K562 (cell line): ENCODE data around the gene IGFBP4. TPM values are rescaled to one million over a fixed set of nuclear protein-coding genes. Genes with fewer than 3 reads are reported as not detected.

ENCODE experiments used
- ATAC-seq: fragments of 200-7000 bp; cut with Tn5 transposase; 3 replicates; pipeline ENCODE4 v1.9.1; 2020; ENCODE audit warnings: moderate library complexity
- BruUV-seq: library from RNA; stranded (reverse); fragments of 400-500 nt; replicated peaks from 2 replicates; lab custom pipeline; 2021; lab: Mats Ljungman, UMichigan
- CTCF ChIA-PET: fragments of 300-600 bp; formaldehyde crosslinking; extraction: SDS; loops from one replicate; lab custom pipeline; 2021; ENCODE audit warnings: low intra/inter-chr PET ratio; lab: Yijun Ruan, JAX
- POLR2A ChIA-PET: fragments of 300-600, 350-650 bp; sonication (Branson Sonifier 250); formaldehyde crosslinking; extraction: SDS; loops from one replicate; lab custom pipeline; 2021; ENCODE audit warnings: antibody characterized with exemption, inconsistent platforms; lab: Yijun Ruan, JAX
- DNase-seq, 4 experiments: peaks; one replicate each; pipeline versions ENCODE4 v3.0.0 to v3.0.0-alpha.2; 2011 to 2018; ENCODE audit warnings: low spot score in 3 of 4, mixed read lengths in 3 of 4; ENCODE audit errors: extremely low read depth in 1 of 4
- FAIRE-seq: peaks from 2 replicates; lab custom pipeline; 2011; peaks lifted over from hg19 to GRCh38; lab: Jason Lieb, UNC
- H2AFZ ChIP-seq: 2 replicates; pipeline ENCODE4 v1.6.0; 2011; ENCODE audit warnings: low read depth, low read length, control low read depth, inconsistent platforms
- H3K27ac ChIP-seq: fragments of 200-600 bp; 3 replicates; pipeline ENCODE4 v1.8.0; 2011; ENCODE audit warnings: low read depth, mild to moderate bottlenecking, control low read depth, inconsistent platforms, low read length, moderate library complexity, mixed read lengths; ENCODE audit errors: extremely low read depth
- H3K27me3 ChIP-seq, 2 experiments: fragments of 300-600 bp in 1 of 2; 2 replicates in 1 of 2; 3 replicates in 1 of 2; pipeline versions ENCODE4 v1.6.0 to v1.8.0; 2011; ENCODE audit warnings: inconsistent platforms in 2 of 2, low read length in 2 of 2, mild to moderate bottlenecking in 1 of 2, mixed read lengths in 1 of 2, moderate library complexity in 1 of 2; ENCODE audit not compliant: control insufficient read depth in 2 of 2, insufficient read depth in 2 of 2
- H3K36me3 ChIP-seq: fragments of 300-600 bp; 3 replicates; pipeline ENCODE4 v1.8.0; 2011; ENCODE audit warnings: mild to moderate bottlenecking, low read length, inconsistent platforms; ENCODE audit not compliant: control insufficient read depth, insufficient read depth
- H3K4me1 ChIP-seq, 2 experiments: fragments of 200-600 bp in 1 of 2; replicated peaks in 1 of 2; 2 replicates in 1 of 2; 3 replicates in 1 of 2; pipeline versions ENCODE4 v1.5.1 to v1.8.0; 2011; ENCODE audit warnings: inconsistent platforms in 2 of 2, low read length in 2 of 2, mild to moderate bottlenecking in 1 of 2, mixed read lengths in 1 of 2, moderate library complexity in 1 of 2; ENCODE audit not compliant: control insufficient read depth in 2 of 2, insufficient read depth in 2 of 2
- H3K4me2 ChIP-seq: 2 replicates; pipeline ENCODE4 v1.6.1; 2011; ENCODE audit warnings: low read length, control low read depth, inconsistent platforms, mixed read lengths; ENCODE audit not compliant: insufficient read depth
- H3K4me3 ChIP-seq: fragments of 200-600 bp; sonication (generic), shearing (Covaris generic); 2 replicates; pipeline ENCODE4 v1.5.1; 2016; ENCODE audit warnings: control low read depth, inconsistent platforms
- H3K79me2 ChIP-seq: fragments of 200-600 bp; 3 replicates; pipeline ENCODE4 v1.8.0; 2011; ENCODE audit warnings: low read length, inconsistent platforms; ENCODE audit not compliant: control insufficient read depth, insufficient read depth
- H3K9ac ChIP-seq, 2 experiments: 2 replicates each; pipeline versions ENCODE4 v1.6.0 to v1.6.1; 2011; ENCODE audit warnings: low read depth in 2 of 2, low read length in 2 of 2, control low read depth in 1 of 2, inconsistent platforms in 1 of 2, mild to moderate bottlenecking in 1 of 2, mixed read lengths in 1 of 2; ENCODE audit not compliant: insufficient read depth in 1 of 2
- H3K9me1 ChIP-seq: one replicate; pipeline ENCODE4 v1.6.0; 2011; ENCODE audit warnings: inconsistent platforms, mild to moderate bottlenecking, low read length, moderate library complexity; ENCODE audit not compliant: control insufficient read depth, insufficient read depth
- H3K9me3 ChIP-seq: replicated peaks from 2 replicates; pipeline ENCODE4 v1.5.1; 2011; ENCODE audit warnings: low read depth, low read length, inconsistent platforms; ENCODE audit not compliant: control insufficient read depth, insufficient read depth
- H4K20me1 ChIP-seq: replicated peaks from 2 replicates; pipeline ENCODE4 v1.6.1; 2011; ENCODE audit warnings: low read length, inconsistent platforms, mixed read lengths; ENCODE audit not compliant: control insufficient read depth, insufficient read depth
- ARNT ChIP-seq, 2 experiments: fragments of 450-650 bp; IDR thresholded peaks; 2 replicates each; pipeline ENCODE4 v1.6.1; 2016; ENCODE audit warnings: mild to moderate bottlenecking in 1 of 2
- CC2D1A ChIP-seq: fragments of 450-650 bp; IDR thresholded peaks from 2 replicates; pipeline ENCODE4 v1.6.1; 2017; ENCODE audit warnings: mild to moderate bottlenecking
- ETS2 ChIP-seq: IDR thresholded peaks from 2 replicates; pipeline ENCODE4 v1.6.1; 2016; ENCODE audit warnings: borderline replicate concordance, missing genetic modification characterization, mild to moderate bottlenecking, moderate library complexity, missing compliant biosample characterization; ENCODE audit not compliant: poor library complexity, severe bottlenecking
- MAFF ChIP-seq: IDR thresholded peaks from 2 replicates; pipeline ENCODE4 v1.6.1; 2012; ENCODE audit warnings: low read length, improper control_type of control experiment
- NBN ChIP-seq: fragments of 450-650 bp; IDR thresholded peaks from 2 replicates; pipeline ENCODE4 v1.6.1; 2016; ENCODE audit warnings: low read depth, mild to moderate bottlenecking
- NEUROD1 ChIP-seq: fragments of 150-350 bp; IDR thresholded peaks from 2 replicates; pipeline ENCODE4 v1.6.1; 2014; ENCODE audit warnings: borderline replicate concordance, low read length, low read depth; ENCODE audit not compliant: partially characterized antibody
- NFIC ChIP-seq: fragments of 450-650 bp; IDR thresholded peaks from 2 replicates; pipeline ENCODE4 v1.6.1; 2017; ENCODE audit warnings: mild to moderate bottlenecking, inconsistent platforms
- NR3C1 ChIP-seq: sonication (generic); formaldehyde crosslinking; IDR thresholded peaks from 2 replicates; pipeline ENCODE4 v1.8.1; 2022; ENCODE audit warnings: missing genetic modification reagents
- SNIP1 ChIP-seq: fragments of 450-650 bp; IDR thresholded peaks from 2 replicates; pipeline ENCODE4 v1.7.1; 2017; ENCODE audit warnings: low read depth, mild to moderate bottlenecking
- STAT5B ChIP-seq: fragments of 250-450 bp; sonication (Bioruptor Pico); IDR thresholded peaks from 2 replicates; pipeline ENCODE4 v1.8.0; 2021; ENCODE audit warnings: mild to moderate bottlenecking, inconsistent platforms
- ZNF232 ChIP-seq: sonication (generic); formaldehyde crosslinking; IDR thresholded peaks from 2 replicates; pipeline ENCODE4 v1.8.0; 2022; ENCODE audit warnings: mild to moderate bottlenecking, missing genetic modification reagents
- WGBS: fragments of 100-300 bp; shearing (Covaris generic); methylation state at CpG from one replicate; pipeline ENCODE4 v1.1.6; 2016; ENCODE audit warnings: low coverage, mixed read lengths; ENCODE audit not compliant: insufficient coverage; ENCODE audit errors: missing lambda C conversion rate; 5-methylcytosine and 5-hydroxymethylcytosine counted together
- in situ Hi-C: fragments of 300-500 bp; cut with MboI; formaldehyde crosslinking; loops from 4 replicates; pipeline ENCODE4 v1.15.0; 2018; ENCODE audit warnings: inconsistent platforms, mixed read lengths
- intact Hi-C: fragments of 100-400 bp; cut with micrococcal nuclease; formaldehyde crosslinking; loops from 2 replicates; pipeline ENCODE4 v1.14.2; 2022
- polyA plus RNA-seq, 8 experiments: library from polyadenylated mRNA; depleted of rRNA in 4 of 8; stranded (reverse) in 5 of 8; unstranded in 3 of 8; fragments of >200 nt; fragmentation: Nextera tagmentation in 2 of 8; fragmentation: Illumina TruSeq in 1 of 8; extraction: Ambion mirVana in 2 of 8; extraction: Trizol in 1 of 8; gene quantifications; 2 replicates each; pipeline versions ENCODE4 v1.2.1 to v1.2.3, GENCODE V29; 2011 to 2014; ENCODE audit warnings: inconsistent platforms in 1 of 8, missing spikeins in 1 of 8
- total RNA-seq, 7 experiments: library from RNA; depleted of rRNA in 6 of 7; stranded (reverse); fragments of >200 nt in 6 of 7; fragmentation: Illumina TruSeq in 2 of 7; extraction: Trizol in 2 of 7; gene quantifications; 2 replicates each; pipeline versions ENCODE4 v1.2.1 to v1.2.3, GENCODE V29; 2011 to 2021; ENCODE audit warnings: low replicate concordance in 1 of 7
- TF ChIP-seq, protein P1 (sequence below): IDR thresholded peaks from 2 replicates; pipeline ENCODE4 v1.6.1; 2011; ENCODE audit warnings: borderline replicate concordance, low read depth, mild to moderate bottlenecking, moderate library complexity, low read length; ENCODE audit not compliant: insufficient read depth, poor library complexity, severe bottlenecking

The IGFBP4 gene
- total and polyA plus RNA-seq, 9 of the 15 experiments (the other 6 are each of a cell fraction or from before 2014, with no cell fraction given): 8.8 to 99.8 (median 18.6) TPM

DNA sequence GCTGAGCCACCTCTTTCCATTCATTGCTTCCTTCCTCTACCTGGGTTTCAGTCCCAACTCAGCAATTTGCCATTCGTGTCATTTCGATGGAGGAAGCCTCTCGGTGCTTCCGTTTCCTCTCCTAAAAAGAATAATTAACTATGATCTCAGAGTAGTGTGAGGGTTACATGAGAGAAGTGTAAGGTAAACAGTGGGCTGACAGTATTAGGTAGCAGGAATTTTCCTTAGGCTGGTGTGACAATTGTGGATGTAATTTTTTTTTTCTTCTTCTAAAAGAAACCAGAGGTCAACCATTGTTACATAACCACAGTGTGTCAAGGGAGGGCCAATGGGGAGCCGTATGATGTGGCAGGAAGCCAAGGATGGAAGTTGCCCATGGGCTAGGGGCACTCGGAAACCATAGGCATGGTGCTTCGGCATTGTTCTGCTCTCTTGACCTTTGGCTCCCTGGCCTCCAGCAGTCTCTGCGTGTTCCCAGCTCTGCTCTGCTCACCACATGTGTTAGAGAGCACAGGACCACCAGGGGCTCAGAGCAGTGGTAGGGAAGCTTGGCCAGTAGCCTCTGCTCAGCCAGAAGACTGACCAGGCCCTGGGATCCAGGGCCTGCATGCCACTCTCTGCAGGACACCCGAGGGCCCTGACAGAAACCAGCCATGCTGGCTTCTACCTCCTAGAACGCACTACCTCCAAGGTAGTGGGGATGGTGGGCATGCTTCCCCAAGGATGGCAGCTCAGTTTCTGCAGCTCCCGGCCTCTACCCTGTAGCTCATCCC is 23.5 kb upstream of the IGFBP4 start:
- FAIRE-seq: no peak
- H2AFZ ChIP-seq: peak overlapping the region; percentile 73
- peaks cover 18% of the 10 kb centered on the region; the same call in 2 of the 3 replicates for H3K36me3 ChIP-seq
- no peaks in the 10 kb centered on the region for H3K27me3 ChIP-seq
- H3K4me3 ChIP-seq: no peak overlapping the region
- intact Hi-C loops: no loop called here
- no peaks in the 10 kb centered on the region for H3K9me1 ChIP-seq
- no peak for DNase-seq
- no peaks in the 10 kb centered on the region for H4K20me1 ChIP-seq
- peak overlapping the region in 1 of 2 experiments; percentile 43; a peak in 2 of 4 replicates for H3K9ac ChIP-seq
- no peak overlapping the region; the same call in 2 of the 3 replicates for H3K27ac ChIP-seq
- peaks cover 7 to 15% of the 10 kb centered on the region in 2 experiments for H3K4me1 ChIP-seq
- no peak overlapping the region for H3K4me2 ChIP-seq
- POLR2A ChIA-PET: interaction anchor here (0.6 to 1.1 kb wide), 3 partner anchors 8 to 1530 kb away, joined by 3 read pairs; no protein-coding TSS in a partner anchor
- no TSS peak for BruUV-seq
- in situ Hi-C loops: no loop called here
- TF ChIP-seq NFIC (peak; percentile 30; the same call in 1 of the 2 replicates), MAFF (no peak)
- TF ChIP-seq, all 486 proteins: peak for 1
- ATAC-seq: no peak
- CTCF ChIA-PET: no interaction called here
- 73% methylated on average over 11 of the region's 11 CpGs for WGBS
- Histone ChIP-seq H3K79me2 (peaks cover 29% of the 10 kb centered on the region), H3K9me3 (no peaks in the 10 kb centered on the region)

DNA sequence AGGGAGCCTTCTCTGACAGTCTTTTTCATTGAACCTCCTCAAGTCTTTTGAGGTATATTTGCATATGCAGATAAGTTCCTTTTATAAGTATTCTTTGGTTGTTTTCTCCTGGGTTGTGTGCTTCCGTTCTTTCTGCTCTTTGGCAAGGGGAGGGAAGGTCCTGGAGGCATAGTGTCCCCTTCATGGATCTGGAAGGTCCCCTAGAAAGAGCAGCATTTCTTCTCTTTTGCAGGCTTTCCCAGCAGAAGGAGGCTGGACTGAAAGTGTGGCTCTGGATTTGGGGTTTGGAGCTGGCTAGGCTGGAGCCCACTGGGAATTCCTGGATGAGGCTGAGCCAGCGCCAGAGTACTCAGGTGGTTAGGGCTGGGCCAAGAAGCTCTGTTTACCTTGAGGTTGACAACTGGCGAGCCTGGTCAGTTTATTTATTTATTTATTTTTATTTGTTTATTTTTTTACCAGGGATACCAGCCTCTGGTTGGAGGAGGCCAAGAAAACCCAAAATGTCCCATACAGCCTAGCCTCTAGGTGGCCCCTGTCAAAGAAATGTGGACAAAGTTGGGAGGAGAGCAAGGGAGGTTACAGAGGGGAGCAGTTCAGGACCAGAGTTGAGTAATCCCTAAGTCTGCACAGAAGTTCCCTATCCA is 20.1 kb upstream of the IGFBP4 start:
- Histone ChIP-seq H2AFZ (peak overlapping the region; percentile 85), H3K27me3 (no peaks in the 10 kb centered on the region), H4K20me1 (no peaks in the 10 kb centered on the region), H3K9me1 (no peaks in the 10 kb centered on the region), H3K79me2 (no peaks in the 10 kb centered on the region), H3K36me3 (no peaks in the 10 kb centered on the region), H3K9me3 (no peaks in the 10 kb centered on the region), H3K4me1 (peaks cover 7% of the 10 kb centered on the region in 2 experiments; a peak in 4 of 5 replicates), H3K9ac (peak overlapping the region in 1 of 2 experiments; percentile 11; a peak in 1 of 4 replicates), H3K4me3 (no peak overlapping the region), H3K4me2 (no peak overlapping the region), H3K27ac (no peak overlapping the region)
- peak; percentile 71 for FAIRE-seq
- CTCF ChIA-PET: no interaction called here
- in situ Hi-C loops: no loop called here
- intact Hi-C loops: no loop called here
- peak; percentile 52 to 56 (median 54) for DNase-seq
- ATAC-seq: peak; percentile 88
- no TSS peak for BruUV-seq
- 70% methylated on average over 3 of the region's 3 CpGs for WGBS
- POLR2A ChIA-PET: interaction anchor here (1.0 to 1.5 kb wide), 3 partner anchors 12 to 89 kb away, joined by 3 to 4 read pairs (median 4); no protein-coding TSS in a partner anchor
- TF ChIP-seq SNIP1: peak; percentile 18; the same call in 1 of the 2 replicates
- no peak for TF ChIP-seq NR3C1 (CRISPR knock-in tag)
- peak; percentile 16; the same call in 1 of the 2 replicates for TF ChIP-seq CC2D1A
- TF ChIP-seq, protein P1, sequence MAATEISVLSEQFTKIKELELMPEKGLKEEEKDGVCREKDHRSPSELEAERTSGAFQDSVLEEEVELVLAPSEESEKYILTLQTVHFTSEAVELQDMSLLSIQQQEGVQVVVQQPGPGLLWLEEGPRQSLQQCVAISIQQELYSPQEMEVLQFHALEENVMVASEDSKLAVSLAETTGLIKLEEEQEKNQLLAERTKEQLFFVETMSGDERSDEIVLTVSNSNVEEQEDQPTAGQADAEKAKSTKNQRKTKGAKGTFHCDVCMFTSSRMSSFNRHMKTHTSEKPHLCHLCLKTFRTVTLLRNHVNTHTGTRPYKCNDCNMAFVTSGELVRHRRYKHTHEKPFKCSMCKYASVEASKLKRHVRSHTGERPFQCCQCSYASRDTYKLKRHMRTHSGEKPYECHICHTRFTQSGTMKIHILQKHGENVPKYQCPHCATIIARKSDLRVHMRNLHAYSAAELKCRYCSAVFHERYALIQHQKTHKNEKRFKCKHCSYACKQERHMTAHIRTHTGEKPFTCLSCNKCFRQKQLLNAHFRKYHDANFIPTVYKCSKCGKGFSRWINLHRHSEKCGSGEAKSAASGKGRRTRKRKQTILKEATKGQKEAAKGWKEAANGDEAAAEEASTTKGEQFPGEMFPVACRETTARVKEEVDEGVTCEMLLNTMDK: peak; percentile 50
- no peak for TF ChIP-seq ARNT (IDR thresholded peaks at IDR 0.05)
- TF ChIP-seq NEUROD1: peak; percentile 52
- TF ChIP-seq STAT5B (CRISPR knock-in tag): no peak
- TF ChIP-seq ETS2: no peak
- no peak for TF ChIP-seq NBN
- no peak for TF ChIP-seq ZNF232
